HepG2 (cell line): Measurements from ENCODE around the gene SMAD7. TPM values are rescaled to one million over a fixed set of nuclear protein-coding genes. Genes with fewer than 3 reads are reported as not detected.

Experiments
- ATF7-NPFF ChIP-seq: sonication (generic); formaldehyde crosslinking; IDR thresholded peaks from 2 replicates; pipeline ENCODE4 v1.8.1; 2023; ENCODE audit warnings: mild to moderate bottlenecking, low read depth, missing genetic modification reagents, moderate library complexity
- CBX5 ChIP-seq: sonication (generic); formaldehyde crosslinking; IDR thresholded peaks from 2 replicates; pipeline ENCODE4 v1.4.0; 2020; ENCODE audit warnings: missing genetic modification reagents, borderline replicate concordance
- CSRNP2 ChIP-seq: sonication (generic); formaldehyde crosslinking; conservative IDR thresholded peaks from 2 replicates; pipeline ENCODE4 v1.8.0; 2022; ENCODE audit warnings: low read depth, missing genetic modification reagents
- GATAD2A ChIP-seq: IDR thresholded peaks from 2 replicates; pipeline ENCODE4 v1.6.1; 2016
- HDAC6 ChIP-seq: fragments of 200-600 bp; sonication (generic); IDR thresholded peaks from 2 replicates; pipeline ENCODE4 v1.7.0; 2017; ENCODE audit warnings: mild to moderate bottlenecking, antibody characterized with exemption, low read length, low read depth
- HMG20A ChIP-seq: IDR thresholded peaks from 2 replicates; pipeline ENCODE4 v1.6.1; 2016; ENCODE audit warnings: borderline replicate concordance
- IKZF5 ChIP-seq: IDR thresholded peaks from 2 replicates; pipeline ENCODE4 v1.6.1; 2018; ENCODE audit warnings: missing genetic modification reagents, mild to moderate bottlenecking, missing compliant biosample characterization
- ISL2 ChIP-seq: sonication (generic); formaldehyde crosslinking; IDR thresholded peaks from 2 replicates; pipeline ENCODE4 v1.5.0; 2020; ENCODE audit warnings: missing genetic modification reagents
- KDM4B ChIP-seq: sonication (generic); formaldehyde crosslinking; IDR thresholded peaks from 2 replicates; pipeline ENCODE4 v1.4.0; 2020; ENCODE audit warnings: missing genetic modification reagents
- KDM5A ChIP-seq: fragments of 200-600 bp; sonication (generic); IDR thresholded peaks from 2 replicates; pipeline ENCODE4 v1.7.0; 2018; ENCODE audit warnings: antibody characterized with exemption, mild to moderate bottlenecking, low read length, borderline replicate concordance
- KLF15 ChIP-seq: sonication (generic); formaldehyde crosslinking; IDR thresholded peaks from 2 replicates; pipeline ENCODE4 v1.8.1; 2023; ENCODE audit warnings: borderline replicate concordance, mild to moderate bottlenecking, inconsistent platforms, missing genetic modification reagents, mixed read lengths
- NCOR1 ChIP-seq: fragments of 200-600 bp; sonication (generic); IDR thresholded peaks from 2 replicates; pipeline ENCODE4 v1.7.0; 2017; ENCODE audit warnings: antibody characterized with exemption, low read length, borderline replicate concordance
- NFIB ChIP-seq: sonication (generic); formaldehyde crosslinking; IDR thresholded peaks from 2 replicates; pipeline ENCODE4 v1.9.0; 2021; ENCODE audit warnings: missing genetic modification reagents, mild to moderate bottlenecking, borderline replicate concordance
- NR2F6 ChIP-seq, 2 experiments: IDR thresholded peaks; 2 replicates each; pipeline ENCODE4 v1.6.1; 2016; ENCODE audit warnings: antibody characterized with exemption in 1 of 2, mild to moderate bottlenecking in 1 of 2
- RXRA ChIP-seq: sonication (generic); formaldehyde crosslinking; IDR thresholded peaks from 2 replicates; pipeline ENCODE4 v1.5.1; 2020; ENCODE audit warnings: missing genetic modification reagents
- SMC3 ChIP-seq: IDR thresholded peaks from 2 replicates; pipeline ENCODE4 v1.6.1; 2011; ENCODE audit warnings: low read length, improper control_type of control experiment
- SP1 ChIP-seq, 2 experiments: fragments of 450-650 bp in 1 of 2; sonication (generic) in 1 of 2; formaldehyde crosslinking in 1 of 2; IDR thresholded peaks; 2 replicates each; pipeline versions ENCODE4 v1.4.0 to v1.6.1; 2016 to 2020; ENCODE audit warnings: missing genetic modification reagents in 1 of 2
- U2AF1 ChIP-seq: fragments of 200-400 bp; formaldehyde crosslinking; optimal IDR thresholded peaks from 2 replicates; pipeline ENCODE3; 2017; ENCODE audit warnings: mild to moderate bottlenecking, low read depth, low read length
- WIZ ChIP-seq: sonication (generic); formaldehyde crosslinking; IDR thresholded peaks from 2 replicates; pipeline ENCODE4 v1.5.1; 2020; ENCODE audit warnings: mild to moderate bottlenecking, missing genetic modification reagents
- YEATS2 ChIP-seq: sonication (generic); formaldehyde crosslinking; IDR thresholded peaks from 2 replicates; pipeline ENCODE4 v1.4.0; 2020; ENCODE audit warnings: missing genetic modification reagents, borderline replicate concordance
- ZBTB20 ChIP-seq: sonication (generic); formaldehyde crosslinking; IDR thresholded peaks from 2 replicates; pipeline ENCODE4 v1.8.1; 2023; ENCODE audit warnings: missing genetic modification reagents, low read depth, mild to moderate bottlenecking, borderline replicate concordance
- ZFP91 ChIP-seq: sonication (generic); formaldehyde crosslinking; IDR thresholded peaks from 2 replicates; pipeline ENCODE4 v1.9.0; 2022; ENCODE audit warnings: missing genetic modification reagents, mild to moderate bottlenecking, borderline replicate concordance
- ZMYM2 ChIP-seq: sonication (generic); formaldehyde crosslinking; IDR thresholded peaks from 2 replicates; pipeline ENCODE4 v1.8.0; 2022; ENCODE audit warnings: mild to moderate bottlenecking, missing genetic modification reagents
- ZNF101 ChIP-seq: sonication (generic); formaldehyde crosslinking; IDR thresholded peaks from 2 replicates; pipeline ENCODE4 v1.4.0; 2020; ENCODE audit warnings: mild to moderate bottlenecking, low read depth, missing genetic modification reagents, borderline replicate concordance
- ZNF326 ChIP-seq: sonication (generic); formaldehyde crosslinking; IDR thresholded peaks from 2 replicates; pipeline ENCODE4 v1.4.0; 2020; ENCODE audit warnings: missing genetic modification reagents, borderline replicate concordance
- ZNF431 ChIP-seq: sonication (generic); formaldehyde crosslinking; IDR thresholded peaks from 2 replicates; pipeline ENCODE4 v1.9.0; 2022; ENCODE audit warnings: missing genetic modification reagents, low read depth, mild to moderate bottlenecking, borderline replicate concordance
- ZNF879 ChIP-seq: sonication (generic); formaldehyde crosslinking; IDR thresholded peaks from 2 replicates; pipeline ENCODE4 v1.8.1; 2023; ENCODE audit warnings: missing genetic modification reagents
- polyA plus RNA-seq, 8 experiments: library from polyadenylated mRNA; depleted of rRNA in 3 of 8; stranded (reverse) in 7 of 8; unstranded in 1 of 8; fragments of >200 nt; fragmentation: Illumina TruSeq in 4 of 8; extraction: Trizol in 4 of 8; gene quantifications; 2 replicates each; pipeline versions ENCODE4 v1.2.1 to v1.2.3, GENCODE V29; 2011 to 2016; ENCODE audit warnings: low read depth in 4 of 8, missing spikeins in 1 of 8, mixed read lengths in 1 of 8; ENCODE audit not compliant: insufficient read depth in 1 of 8
- total RNA-seq, 5 experiments: library from RNA; depleted of rRNA; stranded (reverse); fragments of >200 nt; fragmentation: Illumina TruSeq; extraction: Trizol; gene quantifications; 2 replicates each; pipeline ENCODE4 v1.2.3, GENCODE V29; 2016; ENCODE audit warnings: low read depth in 1 of 5

SMAD7 gene
- total and polyA plus RNA-seq, 2 of the 13 experiments (the other 11 are each of a cell fraction or from before 2014, with no cell fraction given), result 17.4 to 24.7 TPM

- no peak for TF ChIP-seq IKZF5 (CRISPR knock-in tag)
- no peak for TF ChIP-seq CBX5 (CRISPR knock-in tag)
- no peak for TF ChIP-seq KDM5A
- TF ChIP-seq SMC3, result no peak
- TF ChIP-seq NCOR1, result no peak
- no peak for TF ChIP-seq YEATS2 (CRISPR knock-in tag)
- TF ChIP-seq U2AF1, result no peak
- TF ChIP-seq CSRNP2, result no peak
- no peak for TF ChIP-seq NFIB (CRISPR knock-in tag)
- TF ChIP-seq ZNF101, result no peak
- peak; percentile 16; the same call in 1 of the 2 replicates for TF ChIP-seq ZFP91 (CRISPR knock-in tag)
- no peak for TF ChIP-seq ZNF326
- no peak for TF ChIP-seq HDAC6
- TF ChIP-seq HMG20A (CRISPR knock-in tag), result no peak
- 0 out of 2 replicates have a peak, but pooled peaks have one; percentile 17 for TF ChIP-seq RXRA
- no peak for TF ChIP-seq WIZ (CRISPR knock-in tag)
- no peak for TF ChIP-seq NR2F6 (IDR thresholded peaks at IDR 0.05)
- peak; percentile 52; the same call in 1 of the 2 replicates for TF ChIP-seq NR2F6 (CRISPR knock-in tag; IDR thresholded peaks at IDR 0.05)
- 0 out of 2 replicates have a peak, but pooled peaks have one; percentile 12 for TF ChIP-seq ISL2 (CRISPR knock-in tag)
- no peak for TF ChIP-seq ZNF879
- no peak for TF ChIP-seq KLF15
- 0 out of 2 replicates have a peak, but pooled peaks have one; percentile 29 for TF ChIP-seq GATAD2A (CRISPR knock-in tag)
- no peak for TF ChIP-seq ZBTB20 (CRISPR knock-in tag)
- no peak for TF ChIP-seq SP1 (IDR thresholded peaks at IDR 0.05)
- no peak for TF ChIP-seq SP1 (CRISPR knock-in tag; IDR thresholded peaks at IDR 0.05)
- no peak for TF ChIP-seq KDM4B (CRISPR knock-in tag)
- no peak for TF ChIP-seq ATF7-NPFF (CRISPR knock-in tag)
- no peak for TF ChIP-seq ZMYM2
- TF ChIP-seq ZNF431 (CRISPR knock-in tag), result no peak
These were observed 61.4 kb downstream of the SMAD7 start (continued) for GRCh38 chr18:48889115-48889941.
